B cell (primary cell): ENCODE results near the gene SYNJ2. TPM values are rescaled to one million over a fixed set of nuclear protein-coding genes. Genes with fewer than 3 reads are reported as not detected.

ENCODE experiments used
- ATAC-seq: fragments of 200-7000 bp; cut with Tn5 transposase; one replicate; pipeline ENCODE4 v1.10.0; 2021; ENCODE audit warnings: low read depth, mild to moderate bottlenecking, moderate number of reproducible peaks, moderate library complexity
- CTCF ChIA-PET: fragments of 350-600 bp; sonication (Branson Sonifier 250); formaldehyde crosslinking; loops from one replicate; lab custom pipeline; 2021; ENCODE audit warnings: antibody characterized with exemption, inconsistent platforms; lab: Charles Lee
- POLR2A ChIA-PET: fragments of 350-600 bp; sonication (Branson Sonifier 250); formaldehyde crosslinking; loops from one replicate; lab custom pipeline; 2021; ENCODE audit warnings: antibody characterized with exemption; lab: Charles Lee
- DNase-seq: peaks from one replicate; pipeline ENCODE4 v3.0.0; 2013
- H2AFZ ChIP-seq: 2 replicates; pipeline ENCODE4 v1.6.1; 2012; ENCODE audit warnings: mild to moderate bottlenecking, low read depth, low read length; ENCODE audit not compliant: insufficient read depth, poor library complexity, severe bottlenecking
- H3K27ac ChIP-seq, 2 donors: 1 replicate in 1 of 2; 2 replicates in 1 of 2; pipeline ENCODE4 v1.5.1; 2012 to 2013; ENCODE audit warnings: low read length in 2 of 2, mild to moderate bottlenecking in 2 of 2, moderate library complexity in 1 of 2
- H3K27me3 ChIP-seq, 4 experiments: fragments of 200-600 bp in 1 of 4; sonication (generic) in 1 of 4; replicated peaks in 1 of 4; 1 replicate in 2 of 4; 2 replicates in 2 of 4; pipeline versions ENCODE4 v1.6.1 to v1.7.0; 2013 to 2016; ENCODE audit warnings: low read length in 3 of 4, mild to moderate bottlenecking in 2 of 4, mixed read lengths in 1 of 4, moderate library complexity in 1 of 4; ENCODE audit not compliant: insufficient read depth in 4 of 4, control insufficient read depth in 3 of 4; ENCODE audit errors: control extremely low read depth in 1 of 4
- H3K36me3 ChIP-seq, 2 experiments: replicated peaks in 1 of 2; 1 replicate in 1 of 2; 2 replicates in 1 of 2; pipeline versions ENCODE4 v1.6.1 to v1.7.1; 2013; ENCODE audit warnings: low read length in 1 of 2; ENCODE audit not compliant: insufficient read depth in 2 of 2, control insufficient read depth in 1 of 2; ENCODE audit errors: control extremely low read depth in 1 of 2, extremely low read depth in 1 of 2
- H3K4me1 ChIP-seq, 2 donors: fragments of 200-600 bp in 1 of 2; sonication (generic) in 1 of 2; 1 replicate in 1 of 2; 2 replicates in 1 of 2; pipeline versions ENCODE4 v1.5.1 to v1.6.1; 2013 to 2017; ENCODE audit warnings: low read length in 2 of 2; ENCODE audit not compliant: control insufficient read depth in 2 of 2, insufficient read depth in 2 of 2
- H3K4me2 ChIP-seq: replicated peaks from 2 replicates; pipeline ENCODE3; 2012; ENCODE audit warnings: mild to moderate bottlenecking, low read depth, low read length; ENCODE audit not compliant: poor library complexity, severe bottlenecking
- H3K4me3 ChIP-seq, 5 experiments: fragments of 200-600 bp in 1 of 5; sonication (generic) in 1 of 5; 1 replicate in 3 of 5; 2 replicates in 2 of 5; pipeline versions ENCODE4 v1.5.1 to v1.7.0; 2011 to 2016; ENCODE audit warnings: low read length in 4 of 5, mild to moderate bottlenecking in 4 of 5, low read depth in 2 of 5, control low read depth in 1 of 5, moderate library complexity in 1 of 5; ENCODE audit not compliant: insufficient read depth in 1 of 5; ENCODE audit errors: control extremely low read depth in 1 of 5, extremely low read depth in 1 of 5
- H3K79me2 ChIP-seq: fragments of 200-600 bp; sonication (generic); one replicate; pipeline ENCODE4 v1.6.0; 2016; ENCODE audit warnings: low read length; ENCODE audit not compliant: control insufficient read depth, insufficient read depth
- H3K9ac ChIP-seq: fragments of 200-600 bp; sonication (generic); 2 replicates; pipeline ENCODE4 v1.6.1; 2017; ENCODE audit warnings: mild to moderate bottlenecking, low read length, moderate library complexity
- H3K9me3 ChIP-seq, 3 donors: one replicate each; pipeline versions ENCODE4 v1.6.1 to v1.7.1; 2013; ENCODE audit warnings: low read length in 2 of 3; ENCODE audit not compliant: control insufficient read depth in 2 of 3, insufficient read depth in 1 of 3; ENCODE audit errors: control extremely low read depth in 1 of 3
- H4K20me1 ChIP-seq: 2 replicates; pipeline ENCODE4 v1.6.0; 2012; ENCODE audit warnings: mild to moderate bottlenecking, low read length; ENCODE audit not compliant: insufficient read depth, control insufficient read depth, poor library complexity, severe bottlenecking
- H3K27ac Mint-ChIP-seq: one replicate; pipeline ENCODE4 v1.8.0; 2021; ENCODE audit warnings: mixed read lengths
- H3K27me3 Mint-ChIP-seq: one replicate; pipeline ENCODE4 v1.8.0; 2021; ENCODE audit warnings: mixed read lengths
- H3K4me1 Mint-ChIP-seq: one replicate; pipeline ENCODE4 v1.8.0; 2021; ENCODE audit warnings: mixed read lengths
- H3K4me3 Mint-ChIP-seq: one replicate; pipeline ENCODE4 v1.8.0; 2021; ENCODE audit warnings: mixed read lengths
- H3K9me3 Mint-ChIP-seq: one replicate; pipeline ENCODE4 v1.8.0; 2022; ENCODE audit warnings: mixed read lengths; ENCODE audit not compliant: insufficient read depth
- EZH2 ChIP-seq: IDR thresholded peaks from 2 replicates; pipeline ENCODE4 v1.6.1; 2012; ENCODE audit warnings: borderline replicate concordance, low read depth, mild to moderate bottlenecking, moderate library complexity, low read length; ENCODE audit not compliant: insufficient read depth, poor library complexity, severe bottlenecking
- WGBS: methylation state at CpG from one replicate; pipeline ENCODE4 v1.1.5; 2013; ENCODE audit warnings: missing lambda C conversion rate; ENCODE audit not compliant: insufficient coverage; 5-methylcytosine and 5-hydroxymethylcytosine counted together
- intact Hi-C: fragments of 100-400 bp; cut with micrococcal nuclease; formaldehyde crosslinking; loops from one replicate; pipeline ENCODE4 v1.10.0; 2022
- polyA plus RNA-seq: library from polyadenylated mRNA; depleted of rRNA; stranded (reverse); fragments of >200 nt; gene quantifications from 2 replicates; pipeline ENCODE4 v1.2.3, GENCODE V29; 2012
- total RNA-seq, 2 donors: library from RNA; stranded (reverse); fragments of 120-200 nt in 1 of 2; gene quantifications; 1 replicate in 1 of 2; 2 replicates in 1 of 2; pipeline versions ENCODE4 v1.2.3 to v1.2.4, GENCODE V29; 2013 to 2022
- TF ChIP-seq, protein P1 (sequence below): fragments of 200-600 bp; IDR thresholded peaks from one replicate; pipeline ENCODE4 v1.8.0; 2022; ENCODE audit warnings: antibody characterized with exemption, mild to moderate bottlenecking

SYNJ2 gene
- total and polyA plus RNA-seq, 2 donors (not counting 1 experiment from before 2014, with no cell fraction given), result 5.2 to 11.4 TPM

DNA sequence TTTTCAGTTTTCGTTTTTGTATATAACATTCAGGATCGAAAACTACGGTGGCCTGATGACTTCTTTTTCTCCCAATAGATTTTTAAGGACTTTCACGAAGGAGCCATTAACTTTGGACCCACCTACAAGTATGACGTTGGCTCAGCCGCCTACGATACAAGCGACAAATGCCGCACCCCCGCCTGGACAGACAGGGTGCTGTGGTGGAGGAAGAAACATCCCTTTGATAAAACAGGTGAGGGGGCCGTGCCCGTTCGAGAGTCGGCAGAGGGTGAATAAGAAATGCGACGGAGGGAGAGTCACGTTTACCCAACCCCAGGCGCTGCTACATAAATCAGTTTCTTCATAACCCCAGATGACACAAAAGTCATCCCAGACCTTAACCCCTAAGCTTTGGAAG, 94.9 kb downstream of the SYNJ2 start:
- ATAC-seq (no peak), DNase-seq (no peak)
- 100% methylated on average over 11 of the region's 18 CpGs for WGBS
- intact Hi-C loops, result no loop called here
- CTCF ChIA-PET, result no interaction called here
- Histone ChIP-seq H3K4me2 (no peak overlapping the region), H3K79me2 (no peaks in the 10 kb centered on the region), H3K9me3 (no peaks in the 10 kb centered on the region), H3K36me3 (peaks cover 3 to 16% of the 10 kb centered on the region in 2 experiments), H4K20me1 (no peaks in the 10 kb centered on the region), H2AFZ (no peak overlapping the region), H3K27ac (no peak overlapping the region), H3K4me3 (no peak overlapping the region), H3K4me1 (peaks cover 0 to 5% of the 10 kb centered on the region in 2 donors), H3K27me3 (no peaks in the 10 kb centered on the region), H3K9ac (no peak overlapping the region)
- peaks cover 2% of the 10 kb centered on the region for H3K4me1 Mint-ChIP-seq
- POLR2A ChIA-PET, result no interaction called here
- no peak for TF ChIP-seq EZH2
- TF ChIP-seq, protein P1, sequence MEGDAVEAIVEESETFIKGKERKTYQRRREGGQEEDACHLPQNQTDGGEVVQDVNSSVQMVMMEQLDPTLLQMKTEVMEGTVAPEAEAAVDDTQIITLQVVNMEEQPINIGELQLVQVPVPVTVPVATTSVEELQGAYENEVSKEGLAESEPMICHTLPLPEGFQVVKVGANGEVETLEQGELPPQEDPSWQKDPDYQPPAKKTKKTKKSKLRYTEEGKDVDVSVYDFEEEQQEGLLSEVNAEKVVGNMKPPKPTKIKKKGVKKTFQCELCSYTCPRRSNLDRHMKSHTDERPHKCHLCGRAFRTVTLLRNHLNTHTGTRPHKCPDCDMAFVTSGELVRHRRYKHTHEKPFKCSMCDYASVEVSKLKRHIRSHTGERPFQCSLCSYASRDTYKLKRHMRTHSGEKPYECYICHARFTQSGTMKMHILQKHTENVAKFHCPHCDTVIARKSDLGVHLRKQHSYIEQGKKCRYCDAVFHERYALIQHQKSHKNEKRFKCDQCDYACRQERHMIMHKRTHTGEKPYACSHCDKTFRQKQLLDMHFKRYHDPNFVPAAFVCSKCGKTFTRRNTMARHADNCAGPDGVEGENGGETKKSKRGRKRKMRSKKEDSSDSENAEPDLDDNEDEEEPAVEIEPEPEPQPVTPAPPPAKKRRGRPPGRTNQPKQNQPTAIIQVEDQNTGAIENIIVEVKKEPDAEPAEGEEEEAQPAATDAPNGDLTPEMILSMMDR, result no peak
- no peaks in the 10 kb centered on the region for H3K27me3 Mint-ChIP-seq
- no peaks in the 10 kb centered on the region for H3K9me3 Mint-ChIP-seq
- no peak overlapping the region for H3K27ac Mint-ChIP-seq
- no peak overlapping the region for H3K4me3 Mint-ChIP-seq

DNA sequence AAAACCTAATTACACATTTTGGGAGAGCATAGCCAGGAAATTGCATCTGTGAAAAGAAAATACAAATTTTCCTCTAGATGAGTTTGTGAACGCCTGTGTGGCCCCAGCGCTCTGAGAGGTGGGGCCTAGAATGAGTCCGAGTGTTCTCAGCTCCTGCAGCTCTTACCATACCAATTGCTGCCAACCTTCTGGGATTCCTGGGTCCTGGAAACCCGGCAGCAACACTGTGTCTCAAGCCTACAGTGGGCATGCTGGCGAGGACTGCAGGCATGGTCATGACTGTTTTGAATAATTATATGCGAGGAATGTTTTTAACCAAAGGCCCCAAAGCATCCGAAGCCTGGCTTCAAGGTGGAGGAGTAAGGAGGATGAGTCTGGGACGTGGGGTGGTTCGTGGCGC, 96.0 kb downstream of the SYNJ2 start:
- no peak overlapping the region for H3K4me3 Mint-ChIP-seq
- ChIA-PET CTCF (interaction anchor here (0.6 kb wide), 1 partner anchor 157 kb away, joined by 3 read pairs; no protein-coding TSS in a partner anchor), POLR2A (no interaction called here)
- H3K79me2 ChIP-seq, result no peaks in the 10 kb centered on the region
- H3K9ac ChIP-seq, result no peak overlapping the region
- ATAC-seq, result no peak
- intact Hi-C loops, result no loop called here
- H3K9me3 ChIP-seq, result no peaks in the 10 kb centered on the region
- H4K20me1 ChIP-seq, result no peaks in the 10 kb centered on the region
- no peaks in the 10 kb centered on the region for H3K27me3 Mint-ChIP-seq
- H3K4me2 ChIP-seq, result no peak overlapping the region
- TF ChIP-seq, protein P1, result no peak
- TF ChIP-seq EZH2, result no peak
- no peak overlapping the region for H3K27ac ChIP-seq
- DNase-seq, result no peak
- peaks cover 3 to 19% of the 10 kb centered on the region in 2 experiments for H3K36me3 ChIP-seq
- no peaks in the 10 kb centered on the region for H3K4me1 ChIP-seq
- no peak overlapping the region for H3K27ac Mint-ChIP-seq
- H3K9me3 Mint-ChIP-seq, result no peaks in the 10 kb centered on the region
- no peaks in the 10 kb centered on the region for H3K4me1 Mint-ChIP-seq
- no peak overlapping the region for H2AFZ ChIP-seq
- no peak overlapping the region for H3K4me3 ChIP-seq
- H3K27me3 ChIP-seq, result no peaks in the 10 kb centered on the region
- 97% methylated on average over 10 of the region's 10 CpGs for WGBS
